HG02870 (cell line): ENCODE measurements around the gene AKAP12.
"Not testable (repeated sequence)": the region's sequence is repeated elsewhere in the genome, so short reads cannot be mapped to it uniquely, and the experiment has no call there.

Experiments
- ATAC-seq: cut with Tn5 transposase; IDR thresholded peaks from one replicate; pipeline ENCODE4 v1.9.1; 2021; ENCODE audit warnings: mild to moderate bottlenecking, moderate library complexity; ENCODE audit not compliant: unreplicated experiment

The AKAP12 gene

GRCh38 chr6:151374036-151374683 is 134.4 kb downstream of the AKAP12 start:
- ATAC-seq, result no peak

DNA sequence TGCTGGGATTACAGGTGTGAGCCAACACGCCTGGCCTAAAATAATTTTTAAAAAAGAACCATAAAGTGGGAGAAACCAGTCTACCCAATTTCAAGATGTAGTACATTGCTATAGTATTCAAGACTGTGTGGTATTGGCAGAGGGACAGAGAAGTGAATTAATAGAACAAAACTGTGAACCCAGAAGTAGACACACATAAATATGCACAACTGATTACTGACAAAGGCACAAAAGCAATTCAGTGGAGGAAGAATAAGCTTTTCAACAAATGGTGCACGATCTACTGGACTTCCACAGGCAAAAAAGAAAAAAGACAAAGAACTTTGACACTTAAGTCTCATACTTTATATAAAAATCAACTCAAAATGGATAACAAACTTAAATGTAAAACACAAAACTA is 136.1 kb downstream of the AKAP12 start:
- no peak for ATAC-seq

DNA sequence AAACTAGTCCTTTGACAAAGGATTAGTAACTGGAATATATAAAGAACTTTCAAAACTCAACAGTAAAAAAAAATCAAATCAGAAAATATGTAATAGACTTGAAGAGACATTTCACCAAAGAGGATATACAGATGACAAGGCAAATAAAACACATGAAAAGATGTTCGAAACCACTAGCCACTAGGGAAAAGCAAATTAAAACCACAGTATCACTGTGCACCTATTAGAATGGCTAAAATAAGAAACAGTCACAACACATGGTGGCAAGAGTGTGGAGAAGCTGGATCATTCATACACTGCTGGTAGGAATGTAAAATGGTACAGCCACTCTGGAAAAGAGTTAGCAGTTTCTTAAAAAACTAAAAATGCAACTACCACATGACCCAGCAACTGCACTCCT is 136.7 kb downstream of the AKAP12 start:
- no peak for ATAC-seq

- no peak for ATAC-seq
Observed at GRCh38 chr6:151377095-151377494, 137.3 kb downstream of the AKAP12 start.

DNA sequence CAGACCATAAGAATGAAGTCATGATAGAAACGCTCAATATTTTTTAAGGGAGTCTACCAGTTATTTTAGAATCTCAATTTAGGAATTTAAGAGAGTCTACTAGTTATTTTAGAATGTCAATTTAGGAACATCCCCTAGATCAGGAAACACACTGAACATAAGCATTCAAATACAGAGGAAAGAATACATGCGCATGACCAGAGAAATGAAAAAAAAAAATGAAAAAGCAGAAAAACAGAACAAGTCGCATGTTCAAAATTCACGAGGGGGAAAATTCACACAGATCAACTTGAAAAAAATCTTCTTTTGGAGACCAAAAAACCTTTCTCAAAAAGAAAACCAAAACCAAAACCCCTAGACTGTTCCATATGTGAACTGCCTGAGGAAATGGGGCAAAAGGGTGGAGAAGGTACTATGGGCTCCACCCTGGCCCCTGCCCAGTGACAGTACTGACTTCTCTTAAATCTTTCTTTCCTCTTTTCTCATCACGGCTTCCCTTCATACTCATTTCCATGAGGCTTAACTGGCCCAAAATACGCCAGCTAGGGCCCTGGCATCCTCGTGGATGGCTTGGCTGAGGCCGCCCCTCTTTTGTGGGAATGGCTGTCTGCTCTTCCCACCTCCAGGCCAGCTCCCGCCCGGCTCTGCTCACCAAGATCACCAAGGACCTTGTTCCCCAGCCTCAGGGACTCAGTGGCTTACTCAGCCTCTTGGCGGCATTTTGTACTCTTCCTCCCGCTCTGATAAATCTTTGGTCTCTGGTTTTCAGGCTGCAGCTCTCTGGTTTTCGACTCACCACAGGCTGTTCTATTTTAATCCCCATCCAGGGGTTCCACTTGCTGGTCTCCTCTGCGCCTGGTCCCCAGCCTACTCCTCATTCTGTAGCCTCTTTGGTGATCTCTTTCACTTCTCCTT is 140.4 kb downstream of the AKAP12 start:
- ATAC-seq, result peak; percentile 52

- ATAC-seq, result peak; percentile 7
Observed at GRCh38 chr6:151380848-151381205, 141.1 kb downstream of the AKAP12 start.

DNA sequence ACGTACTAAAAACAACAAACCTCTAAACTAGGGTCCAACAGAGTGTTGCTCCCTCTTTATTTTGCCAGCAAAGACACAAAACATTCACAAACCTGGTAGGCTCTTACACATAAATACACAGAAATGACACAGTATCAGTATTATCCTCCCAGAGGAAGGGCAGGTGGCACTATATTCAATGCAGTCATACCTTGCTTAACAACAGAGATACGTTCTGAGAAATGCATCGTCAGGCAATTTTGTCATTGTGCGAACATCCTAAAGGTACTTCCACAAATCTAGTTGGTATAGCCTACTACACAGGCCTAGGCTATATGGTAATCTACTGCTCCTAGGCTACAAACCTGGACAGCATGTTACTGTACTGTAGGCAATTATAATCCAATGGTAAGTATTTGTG is 142.0 kb downstream of the AKAP12 start:
- ATAC-seq, result no peak

GRCh38 chr6:151382631-151383030 is 142.9 kb downstream of the AKAP12 start:
- not testable (repeated sequence) for ATAC-seq

DNA sequence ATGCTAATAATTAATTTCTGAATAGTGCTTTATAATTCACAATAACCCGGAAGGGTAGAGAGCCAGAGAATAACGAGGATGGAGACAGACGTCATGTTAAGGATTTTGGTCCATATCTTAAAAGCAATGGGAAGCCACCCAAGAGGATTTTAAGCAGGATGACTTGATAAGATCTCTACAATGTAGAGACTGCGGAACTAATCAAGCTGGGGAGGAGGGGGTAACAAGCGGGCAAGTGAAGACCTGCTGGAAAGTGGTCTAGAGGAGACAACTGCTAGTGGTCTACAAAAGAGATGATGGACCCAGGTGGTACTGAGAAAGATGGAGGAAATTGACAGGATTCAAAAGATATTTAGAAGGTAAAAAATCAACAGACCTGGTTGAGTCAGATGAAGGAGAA is 144.4 kb downstream of the AKAP12 start:
- no peak for ATAC-seq

- peak; percentile 19 for ATAC-seq
Observed at GRCh38 chr6:151385177-151385576, 145.4 kb downstream of the AKAP12 start.

DNA sequence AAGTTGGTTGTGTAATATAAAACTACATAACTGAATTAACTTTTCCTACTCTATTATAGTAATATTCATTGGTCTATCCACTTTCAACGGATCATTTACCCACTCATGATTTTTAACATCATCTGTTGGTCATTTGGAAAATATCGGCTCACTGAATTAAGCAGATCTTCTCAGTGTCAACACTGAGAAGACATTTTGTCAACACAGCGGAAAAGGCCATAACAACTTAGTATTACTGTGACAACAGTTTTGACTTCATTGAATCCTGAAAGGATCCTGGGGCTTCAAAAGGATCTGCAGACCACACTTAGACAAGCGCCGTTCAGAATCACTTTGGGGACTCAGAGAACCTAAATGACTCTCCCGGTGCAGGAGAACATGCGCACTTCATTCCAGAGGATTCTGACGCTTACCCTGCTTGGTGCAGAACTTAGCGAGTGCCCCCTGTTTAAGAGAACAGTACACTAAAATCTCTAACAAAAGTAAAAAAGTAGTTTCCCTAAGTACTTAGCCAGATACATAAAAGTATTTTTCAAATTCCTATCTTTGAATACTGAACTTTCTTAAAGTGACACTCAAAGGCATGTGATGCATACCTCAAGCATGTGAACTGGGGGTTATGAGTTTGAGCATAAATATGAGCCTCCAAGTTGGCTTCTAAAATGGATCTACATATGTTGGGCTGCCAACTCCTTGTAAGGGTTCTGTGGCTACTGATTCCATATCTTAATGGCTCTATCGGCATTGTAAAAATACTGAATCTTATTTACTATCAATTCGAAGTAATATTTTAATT is 147.6 kb downstream of the AKAP12 start:
- ATAC-seq, result no peak

DNA sequence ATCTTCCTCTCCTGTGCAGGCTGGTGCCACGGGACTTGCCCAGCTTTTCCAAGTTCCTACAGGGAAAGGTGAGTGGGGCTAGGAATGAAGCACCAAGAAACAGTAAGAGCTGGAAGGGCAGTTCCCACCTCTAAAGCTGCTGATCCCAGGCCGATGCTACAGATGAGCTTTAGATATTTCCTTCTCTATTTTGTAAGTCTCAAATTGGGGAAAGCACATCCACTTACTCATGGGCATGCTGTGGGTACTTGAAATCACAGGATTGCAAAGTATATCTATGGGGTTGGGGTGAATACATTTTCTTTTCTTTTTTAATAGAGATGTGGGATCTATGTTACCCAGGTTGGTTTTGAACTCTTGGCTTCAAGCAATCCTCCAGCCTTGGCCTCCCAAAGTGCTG is 148.5 kb downstream of the AKAP12 start:
- no peak for ATAC-seq

GRCh38 chr6:151388997-151389617 is 149.3 kb downstream of the AKAP12 start:
- no peak for ATAC-seq

GRCh38 chr6:151389618-151390275 is 150.0 kb downstream of the AKAP12 start:
- peak; percentile 56 for ATAC-seq

DNA sequence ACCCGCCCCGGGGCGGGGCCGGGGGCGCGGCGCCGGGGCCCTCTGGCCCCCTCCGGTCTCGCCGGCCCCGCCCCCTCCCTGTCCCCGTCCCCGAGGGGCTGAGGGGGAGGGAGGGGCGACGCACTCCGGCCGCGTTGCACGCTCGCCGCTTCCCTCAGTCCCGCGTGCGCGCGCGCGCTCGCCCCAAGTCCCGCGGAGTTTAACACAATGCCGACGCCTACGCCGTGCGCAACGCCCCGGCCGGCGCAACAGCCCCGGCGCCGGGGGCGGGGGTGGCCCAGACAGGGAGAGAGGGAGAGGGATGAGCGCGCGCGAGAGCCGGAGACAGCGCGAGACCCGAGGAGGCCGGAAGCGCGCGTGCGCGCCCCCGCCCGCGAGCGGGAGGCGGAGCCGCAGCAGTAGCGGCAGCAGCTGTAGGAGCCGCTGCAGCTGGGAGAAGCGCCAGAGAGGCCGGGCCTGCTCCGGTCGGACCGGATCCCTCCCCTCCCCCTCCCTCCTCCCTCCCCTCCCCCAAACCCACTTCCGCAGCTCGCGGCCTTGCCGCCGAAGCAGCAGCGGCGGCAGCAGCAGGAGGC is 150.6 kb downstream of the AKAP12 start:
- peak; percentile 71 for ATAC-seq

DNA sequence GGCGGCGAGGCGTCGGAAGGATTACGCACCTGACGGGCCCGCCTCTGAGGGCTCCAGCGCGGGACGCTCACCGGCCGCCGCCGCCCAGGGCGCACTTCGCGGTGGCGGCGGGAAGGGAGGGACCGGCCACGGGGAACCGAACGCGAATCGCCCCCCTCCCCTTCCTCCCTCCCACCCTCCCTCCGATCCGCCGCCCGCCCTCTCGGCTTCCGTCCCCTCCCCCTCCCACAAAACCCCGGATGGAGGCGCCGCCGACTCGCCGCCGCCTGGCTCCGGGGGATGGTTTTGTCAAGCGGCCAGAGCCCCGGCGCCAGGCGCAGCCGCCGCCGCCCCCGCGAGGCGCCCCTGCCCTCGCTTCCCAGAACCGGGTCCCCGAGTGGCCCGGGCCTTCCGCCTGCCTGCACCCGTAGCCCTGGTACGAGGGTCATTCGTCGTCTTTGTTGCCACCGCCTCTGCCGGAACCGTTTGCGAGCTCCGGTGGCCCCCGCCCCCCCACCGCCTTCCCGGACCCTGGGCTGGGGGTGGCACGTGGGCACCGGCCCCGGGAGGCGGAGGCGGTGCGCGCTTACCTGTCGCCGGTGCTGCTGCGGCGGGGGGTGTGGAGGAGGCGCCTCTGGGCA is 151.2 kb downstream of the AKAP12 start:
- ATAC-seq, result peak; percentile 6

DNA sequence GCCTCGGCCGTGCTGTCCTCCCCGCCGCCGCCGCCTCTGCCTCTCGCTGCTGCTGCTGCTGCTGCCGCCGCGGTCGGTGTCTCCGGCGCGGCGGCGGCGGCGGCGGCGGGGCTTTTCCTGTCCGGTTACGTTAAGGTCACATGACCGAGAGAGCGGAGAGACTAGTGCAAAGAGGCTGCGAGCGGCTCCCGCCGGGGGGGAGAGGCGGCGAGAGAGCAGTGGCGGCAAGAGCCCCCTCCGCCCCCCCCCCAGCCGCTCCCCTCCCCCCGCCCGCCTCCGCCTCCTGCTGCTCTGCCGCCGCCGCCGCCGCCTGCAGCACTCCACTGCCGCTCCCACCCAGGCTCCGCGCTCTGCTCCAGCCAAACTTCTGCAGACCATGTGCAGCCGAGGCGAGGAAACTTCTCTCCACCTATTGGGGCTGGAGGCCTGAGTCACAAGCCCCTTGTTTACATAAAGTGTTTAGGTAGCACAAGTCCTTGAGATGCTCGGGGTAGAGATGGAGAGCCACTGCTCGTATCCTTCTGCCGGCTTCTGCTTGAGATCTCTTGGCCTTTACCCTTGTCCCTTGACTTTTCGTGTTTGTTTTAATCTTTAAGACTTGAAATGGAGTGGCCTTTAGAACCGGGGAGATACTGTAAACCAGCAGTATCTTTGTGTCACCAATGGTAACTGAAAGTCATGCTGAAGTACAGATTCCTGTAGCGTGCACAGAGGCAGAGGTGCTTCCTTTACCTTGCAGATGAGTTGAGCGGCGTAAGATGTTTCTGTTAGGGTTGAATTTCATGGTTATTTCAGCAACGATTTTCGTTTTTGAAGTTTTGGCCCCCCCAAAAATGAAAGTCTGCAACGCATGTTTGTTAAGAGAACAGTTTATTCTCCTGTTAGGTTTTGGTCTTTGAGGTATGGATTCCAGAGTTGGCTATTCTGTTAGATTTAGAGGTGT is 152.0 kb downstream of the AKAP12 start, which contains the start of gene ZBTB2:
ZBTB2 (minus strand) TSS at position 89 of the 943 bp plus-strand sequence. CDS start 17,922 bp downstream, outside the sequence.
- peak; percentile 14 for ATAC-seq

GRCh38 chr6:151392427-151392826 is 152.7 kb downstream of the AKAP12 start:
- no peak for ATAC-seq
